Measurements from ENCODE around the gene D2HGDH. TPM values are rescaled to one million over a fixed set of nuclear protein-coding genes. Genes with fewer than 3 reads are reported as not detected.
"Not testable (repeated sequence)": the region's sequence is repeated elsewhere in the genome, so short reads cannot be mapped to it uniquely, and the experiment has no call there.

D2HGDH gene
- total and polyA plus RNA-seq, 2 experiments from 2014 or later = 3.7 to 17.3 TPM

DNA sequence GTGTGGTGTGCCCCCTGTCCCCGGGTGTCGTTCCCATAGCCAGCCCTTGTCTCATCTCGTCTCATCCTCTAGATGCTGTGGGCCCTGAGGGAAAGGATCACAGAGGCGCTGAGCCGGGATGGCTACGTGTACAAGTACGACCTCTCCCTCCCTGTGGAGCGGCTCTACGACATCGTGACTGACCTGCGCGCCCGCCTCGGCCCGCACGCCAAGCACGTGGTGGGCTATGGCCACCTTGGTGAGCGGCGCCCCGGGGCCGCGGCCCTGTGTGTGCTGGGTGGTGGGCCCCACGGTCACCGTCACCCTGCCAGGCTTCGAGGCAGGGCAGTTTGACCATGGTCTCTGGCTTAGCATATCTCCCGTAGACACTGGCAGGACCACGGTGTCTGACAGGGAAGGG, 21.3 kb downstream of the D2HGDH start:
- Histone ChIP-seq H3F3A (replicated peaks; ENCODE audit: low read depth) (peaks cover 8% of the 10 kb centered on the region; the same call in 1 of the 2 replicates), H3K27me3 (ENCODE audit: insufficient read depth) (no peaks in the 10 kb centered on the region), H3K79me2 (replicated peaks; ENCODE audit: insufficient read depth) (no peaks in the 10 kb centered on the region), H2AFZ (no peak overlapping the region), H3K36me3 (ENCODE audit: insufficient read depth) (no peaks in the 10 kb centered on the region), H3K4me1 (ENCODE audit: insufficient read depth) (no peaks in the 10 kb centered on the region), H4K20me1 (replicated peaks; ENCODE audit: insufficient read depth) (no peaks in the 10 kb centered on the region), H3K4me2 (no peak overlapping the region), H3K27ac (ENCODE audit: low read depth) (no peak overlapping the region), H3K9me2 (ENCODE audit: insufficient read depth) (no peaks in the 10 kb centered on the region), H3K4me3 (no peak overlapping the region)
- H3K36me3 Mint-ChIP-seq (ENCODE audit: low read depth) = peaks cover 23% of the 10 kb centered on the region
- DNase-seq (ENCODE audit: low spot score) = no peak
- H3K4me3 Mint-ChIP-seq = no peak overlapping the region
- H3K27me3 Mint-ChIP-seq (ENCODE audit: insufficient read depth, low read depth, poor library complexity) = peaks cover 4% of the 10 kb centered on the region
- no peak overlapping the region for H3K27ac Mint-ChIP-seq
- ATAC-seq = no peak
- H3K9me3 Mint-ChIP-seq = peaks cover 14% of the 10 kb centered on the region
- no peaks in the 10 kb centered on the region; the same call in 2 of the 3 replicates for H3K4me1 Mint-ChIP-seq
- no peak for TF ChIP-seq STAT1 (IDR thresholded peaks at IDR 0.05; ENCODE audit: unreplicated experiment)
- TF ChIP-seq ZNF114 (CRISPR knock-in tag; IDR thresholded peaks at IDR 0.05) = no peak
- no peak for TF ChIP-seq EZH2phosphoT487 (IDR thresholded peaks at IDR 0.05; ENCODE audit: unreplicated experiment)
- TF ChIP-seq, protein P1, sequence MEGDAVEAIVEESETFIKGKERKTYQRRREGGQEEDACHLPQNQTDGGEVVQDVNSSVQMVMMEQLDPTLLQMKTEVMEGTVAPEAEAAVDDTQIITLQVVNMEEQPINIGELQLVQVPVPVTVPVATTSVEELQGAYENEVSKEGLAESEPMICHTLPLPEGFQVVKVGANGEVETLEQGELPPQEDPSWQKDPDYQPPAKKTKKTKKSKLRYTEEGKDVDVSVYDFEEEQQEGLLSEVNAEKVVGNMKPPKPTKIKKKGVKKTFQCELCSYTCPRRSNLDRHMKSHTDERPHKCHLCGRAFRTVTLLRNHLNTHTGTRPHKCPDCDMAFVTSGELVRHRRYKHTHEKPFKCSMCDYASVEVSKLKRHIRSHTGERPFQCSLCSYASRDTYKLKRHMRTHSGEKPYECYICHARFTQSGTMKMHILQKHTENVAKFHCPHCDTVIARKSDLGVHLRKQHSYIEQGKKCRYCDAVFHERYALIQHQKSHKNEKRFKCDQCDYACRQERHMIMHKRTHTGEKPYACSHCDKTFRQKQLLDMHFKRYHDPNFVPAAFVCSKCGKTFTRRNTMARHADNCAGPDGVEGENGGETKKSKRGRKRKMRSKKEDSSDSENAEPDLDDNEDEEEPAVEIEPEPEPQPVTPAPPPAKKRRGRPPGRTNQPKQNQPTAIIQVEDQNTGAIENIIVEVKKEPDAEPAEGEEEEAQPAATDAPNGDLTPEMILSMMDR (conservative IDR thresholded peaks at IDR 0.05; ENCODE audit: low read depth in 2 of 2) = no peak
- TF ChIP-seq EZH2 (IDR thresholded peaks at IDR 0.05; ENCODE audit: low read depth, unreplicated experiment) = no peak
- TF ChIP-seq NANOG (IDR thresholded peaks at IDR 0.05; ENCODE audit: borderline replicate concordance) = no peak
- TF ChIP-seq ZNF331 (CRISPR knock-in tag; IDR thresholded peaks at IDR 0.05; ENCODE audit: low read depth) = no peak

DNA sequence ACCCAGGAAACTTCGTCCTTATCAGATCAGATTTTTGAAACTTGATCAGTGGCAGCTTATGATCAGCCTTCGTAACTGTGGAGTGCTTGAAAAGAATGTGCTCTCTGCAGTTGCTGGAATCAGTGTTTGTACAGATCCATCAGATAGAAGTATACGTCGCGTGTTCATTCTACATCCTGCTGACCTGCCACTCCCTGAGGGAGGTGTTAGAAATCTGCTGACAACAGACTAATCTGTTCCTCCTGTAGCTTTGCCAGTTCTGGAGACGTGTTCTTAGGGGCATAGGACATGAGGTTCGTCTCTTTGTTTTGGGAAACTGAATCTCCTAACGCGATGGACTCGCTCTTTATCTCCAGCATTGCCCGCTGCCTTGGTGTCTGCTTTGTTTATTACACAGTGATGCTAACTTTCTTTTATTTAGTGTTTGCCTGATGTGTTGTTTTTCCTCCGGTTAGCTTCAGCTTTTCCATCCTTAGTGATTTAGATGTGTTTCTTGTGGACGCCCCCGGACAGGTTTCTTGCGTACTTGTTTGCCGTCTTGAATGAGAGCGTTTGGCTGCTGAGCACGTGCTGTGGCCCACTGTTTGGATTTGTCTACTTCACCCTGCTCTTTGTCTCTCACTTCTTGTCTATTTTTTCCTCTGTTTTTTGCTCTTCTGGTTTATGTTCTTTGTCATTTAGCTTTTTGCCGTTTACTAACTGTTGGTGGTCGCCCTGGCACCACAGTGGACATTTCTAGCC, 24.8 kb downstream of the D2HGDH start:
- Histone ChIP-seq H3K4me3 (no peak overlapping the region), H2AFZ (no peak overlapping the region), H3K9me2 (ENCODE audit: insufficient read depth) (no peaks in the 10 kb centered on the region), H3K4me2 (no peak overlapping the region), H3K36me3 (ENCODE audit: insufficient read depth) (no peaks in the 10 kb centered on the region), H3K4me1 (ENCODE audit: insufficient read depth) (no peaks in the 10 kb centered on the region), H3F3A (replicated peaks; ENCODE audit: low read depth) (peaks cover 8% of the 10 kb centered on the region; the same call in 1 of the 2 replicates), H3K27ac (ENCODE audit: low read depth) (0 out of 2 replicates have a peak overlapping the region, but pooled peaks have one; percentile 59), H3K79me2 (replicated peaks; ENCODE audit: insufficient read depth) (no peaks in the 10 kb centered on the region), H3K27me3 (ENCODE audit: insufficient read depth) (no peaks in the 10 kb centered on the region), H4K20me1 (replicated peaks; ENCODE audit: insufficient read depth) (no peaks in the 10 kb centered on the region)
- no peak for ATAC-seq
- Mint-ChIP-seq H3K27ac (no peak overlapping the region), H3K27me3 (ENCODE audit: insufficient read depth, low read depth, poor library complexity) (peaks cover 8% of the 10 kb centered on the region), H3K4me3 (no peak overlapping the region), H3K36me3 (ENCODE audit: low read depth) (peaks cover 27% of the 10 kb centered on the region), H3K9me3 (peaks cover 23% of the 10 kb centered on the region), H3K4me1 (peaks cover 1% of the 10 kb centered on the region; the same call in 2 of the 3 replicates)
- no peak for DNase-seq (ENCODE audit: low spot score)
- TF ChIP-seq ZNF114 (CRISPR knock-in tag; IDR thresholded peaks at IDR 0.05) = no peak
- TF ChIP-seq, protein P2, sequence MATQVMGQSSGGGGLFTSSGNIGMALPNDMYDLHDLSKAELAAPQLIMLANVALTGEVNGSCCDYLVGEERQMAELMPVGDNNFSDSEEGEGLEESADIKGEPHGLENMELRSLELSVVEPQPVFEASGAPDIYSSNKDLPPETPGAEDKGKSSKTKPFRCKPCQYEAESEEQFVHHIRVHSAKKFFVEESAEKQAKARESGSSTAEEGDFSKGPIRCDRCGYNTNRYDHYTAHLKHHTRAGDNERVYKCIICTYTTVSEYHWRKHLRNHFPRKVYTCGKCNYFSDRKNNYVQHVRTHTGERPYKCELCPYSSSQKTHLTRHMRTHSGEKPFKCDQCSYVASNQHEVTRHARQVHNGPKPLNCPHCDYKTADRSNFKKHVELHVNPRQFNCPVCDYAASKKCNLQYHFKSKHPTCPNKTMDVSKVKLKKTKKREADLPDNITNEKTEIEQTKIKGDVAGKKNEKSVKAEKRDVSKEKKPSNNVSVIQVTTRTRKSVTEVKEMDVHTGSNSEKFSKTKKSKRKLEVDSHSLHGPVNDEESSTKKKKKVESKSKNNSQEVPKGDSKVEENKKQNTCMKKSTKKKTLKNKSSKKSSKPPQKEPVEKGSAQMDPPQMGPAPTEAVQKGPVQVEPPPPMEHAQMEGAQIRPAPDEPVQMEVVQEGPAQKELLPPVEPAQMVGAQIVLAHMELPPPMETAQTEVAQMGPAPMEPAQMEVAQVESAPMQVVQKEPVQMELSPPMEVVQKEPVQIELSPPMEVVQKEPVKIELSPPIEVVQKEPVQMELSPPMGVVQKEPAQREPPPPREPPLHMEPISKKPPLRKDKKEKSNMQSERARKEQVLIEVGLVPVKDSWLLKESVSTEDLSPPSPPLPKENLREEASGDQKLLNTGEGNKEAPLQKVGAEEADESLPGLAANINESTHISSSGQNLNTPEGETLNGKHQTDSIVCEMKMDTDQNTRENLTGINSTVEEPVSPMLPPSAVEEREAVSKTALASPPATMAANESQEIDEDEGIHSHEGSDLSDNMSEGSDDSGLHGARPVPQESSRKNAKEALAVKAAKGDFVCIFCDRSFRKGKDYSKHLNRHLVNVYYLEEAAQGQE (IDR thresholded peaks at IDR 0.05; ENCODE audit: unreplicated experiment) = no peak
- TF ChIP-seq, protein P3, sequence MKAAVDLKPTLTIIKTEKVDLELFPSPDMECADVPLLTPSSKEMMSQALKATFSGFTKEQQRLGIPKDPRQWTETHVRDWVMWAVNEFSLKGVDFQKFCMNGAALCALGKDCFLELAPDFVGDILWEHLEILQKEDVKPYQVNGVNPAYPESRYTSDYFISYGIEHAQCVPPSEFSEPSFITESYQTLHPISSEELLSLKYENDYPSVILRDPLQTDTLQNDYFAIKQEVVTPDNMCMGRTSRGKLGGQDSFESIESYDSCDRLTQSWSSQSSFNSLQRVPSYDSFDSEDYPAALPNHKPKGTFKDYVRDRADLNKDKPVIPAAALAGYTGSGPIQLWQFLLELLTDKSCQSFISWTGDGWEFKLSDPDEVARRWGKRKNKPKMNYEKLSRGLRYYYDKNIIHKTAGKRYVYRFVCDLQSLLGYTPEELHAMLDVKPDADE (IDR thresholded peaks at IDR 0.05) = no peak
- no peak for TF ChIP-seq CREB1 (CRISPR knock-in tag; IDR thresholded peaks at IDR 0.05; ENCODE audit: low read depth)
- no peak for TF ChIP-seq POLR2AphosphoS5 (IDR thresholded peaks at IDR 0.05; ENCODE audit: low read depth)
- no peak for TF ChIP-seq ZNF331 (CRISPR knock-in tag; IDR thresholded peaks at IDR 0.05; ENCODE audit: low read depth)

DNA sequence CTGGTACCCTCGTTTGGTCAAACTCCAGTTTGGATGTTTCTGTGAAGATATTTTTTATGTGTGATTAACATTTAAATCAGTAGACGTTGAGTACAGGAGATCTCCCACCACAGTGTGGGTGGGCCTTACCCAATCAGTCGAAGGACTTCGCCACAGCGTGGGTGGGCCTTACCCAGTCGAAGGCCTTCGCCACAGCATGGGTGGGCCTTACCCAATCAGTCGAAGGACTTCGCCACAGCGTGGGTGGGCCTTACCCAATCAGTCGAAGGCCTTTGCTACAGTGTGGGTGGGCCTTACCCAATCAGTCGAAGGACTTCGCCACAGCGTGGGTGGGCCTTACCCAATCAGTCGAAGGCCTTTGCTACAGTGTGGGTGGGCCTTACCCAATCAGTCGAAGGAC, 25.5 kb downstream of the D2HGDH start:
- not testable (repeated sequence) for ATAC-seq

More for the DNA sequence above, 25.5 kb downstream of the D2HGDH start:
- peaks cover 23% of the 10 kb centered on the region for H3K9me3 Mint-ChIP-seq
- not testable (repeated sequence) for H2AFZ ChIP-seq; H3K27me3 ChIP-seq (ENCODE audit: insufficient read depth); H3K4me2 ChIP-seq; H3K27ac Mint-ChIP-seq; H3K27ac ChIP-seq (ENCODE audit: low read depth); H3K27me3 Mint-ChIP-seq (ENCODE audit: insufficient read depth, low read depth, poor library complexity); H3K79me2 ChIP-seq (replicated peaks; ENCODE audit: insufficient read depth); H3K4me3 ChIP-seq; H3K4me3 Mint-ChIP-seq; H3K9me2 ChIP-seq (ENCODE audit: insufficient read depth); DNase-seq (ENCODE audit: low spot score); H3K4me1 Mint-ChIP-seq; H4K20me1 ChIP-seq (replicated peaks; ENCODE audit: insufficient read depth); H3F3A ChIP-seq (replicated peaks; ENCODE audit: low read depth); H3K36me3 ChIP-seq (ENCODE audit: insufficient read depth); H3K4me1 ChIP-seq (ENCODE audit: insufficient read depth)
- peaks cover 26% of the 10 kb centered on the region for H3K36me3 Mint-ChIP-seq (ENCODE audit: low read depth)
